Endodermal cell (in vitro differentiated cells): Measurements from ENCODE around the gene AXIN1. TPM values are rescaled to one million over a fixed set of nuclear protein-coding genes. Genes with fewer than 3 reads are reported as not detected.

Source experiments
- DNase-seq: peaks from one replicate; pipeline ENCODE4 v3.0.0-alpha.2; 2017
- H3K27ac ChIP-seq: 2 replicates; pipeline ENCODE4 v1.5.1; 2013; ENCODE audit warnings: mild to moderate bottlenecking, low read depth, low read length, moderate library complexity
- H3K27me3 ChIP-seq: 2 replicates; pipeline ENCODE4 v1.6.1; 2013; ENCODE audit warnings: mild to moderate bottlenecking, low read length, moderate library complexity; ENCODE audit not compliant: insufficient read depth, control insufficient read depth, poor library complexity, severe bottlenecking
- H3K36me3 ChIP-seq: 2 replicates; pipeline ENCODE4 v1.7.0; 2013; ENCODE audit warnings: mild to moderate bottlenecking, low read length, moderate library complexity; ENCODE audit not compliant: control insufficient read depth, insufficient read depth
- H3K4me1 ChIP-seq: one replicate; pipeline ENCODE4 v1.7.0; 2013; ENCODE audit warnings: low read length; ENCODE audit not compliant: control insufficient read depth, insufficient read depth
- H3K4me3 ChIP-seq: 2 replicates; pipeline ENCODE4 v1.5.1; 2013; ENCODE audit warnings: mild to moderate bottlenecking, low read length, moderate library complexity
- H3K9ac ChIP-seq: 2 replicates; pipeline ENCODE4 v1.6.1; 2013; ENCODE audit warnings: mild to moderate bottlenecking, low read length, moderate library complexity; ENCODE audit not compliant: poor library complexity, severe bottlenecking; ENCODE audit errors: extremely low read depth
- H3K9me3 ChIP-seq: 2 replicates; pipeline ENCODE4 v1.6.1; 2013; ENCODE audit warnings: mild to moderate bottlenecking, low read length, moderate library complexity; ENCODE audit not compliant: control insufficient read depth
- H3K27ac Mint-ChIP-seq: 2 replicates; pipeline ENCODE4 v1.8.0; 2020; ENCODE audit warnings: mixed read lengths
- H3K27me3 Mint-ChIP-seq: 2 replicates; pipeline ENCODE4 v1.8.0; 2021; ENCODE audit warnings: mild to moderate bottlenecking, mixed read lengths; ENCODE audit not compliant: insufficient read depth
- H3K36me3 Mint-ChIP-seq: 2 replicates; pipeline ENCODE4 v1.8.0; 2020; ENCODE audit warnings: low read depth, mixed read lengths
- H3K4me1 Mint-ChIP-seq: 2 replicates; pipeline ENCODE4 v1.8.0; 2020; ENCODE audit warnings: mixed read lengths
- H3K4me3 Mint-ChIP-seq: 2 replicates; pipeline ENCODE4 v1.8.0; 2020; ENCODE audit warnings: mild to moderate bottlenecking, moderate library complexity, mixed read lengths
- H3K9me3 Mint-ChIP-seq: 2 replicates; pipeline ENCODE4 v1.8.0; 2020; ENCODE audit warnings: mild to moderate bottlenecking, mixed read lengths
- CTCF ChIP-seq: fragments of 200-600 bp; sonication (generic); conservative IDR thresholded peaks from 2 replicates; pipeline ENCODE4 v1.5.0; 2021; ENCODE audit warnings: antibody characterized with exemption, mild to moderate bottlenecking
- WGBS, 2 experiments: methylation state at CpG; one replicate each; pipeline versions ENCODE4 v1.1.5 to v1.1.7; 2013; ENCODE audit warnings: missing lambda C conversion rate in 2 of 2, mixed read lengths in 1 of 2; ENCODE audit not compliant: insufficient coverage in 1 of 2, insufficient read length in 1 of 2; 5-methylcytosine and 5-hydroxymethylcytosine counted together
- total RNA-seq, 2 donors: library from RNA; stranded (reverse); fragmentation: NEBNext Ultra II Directional in 1 of 2; extraction: Animal tissue kit (Norgen Biotek cat#: 25700) in 1 of 2; gene quantifications; 2 replicates in 1 of 2; 3 replicates in 1 of 2; pipeline ENCODE4 v1.2.1, GENCODE V29; 2021

The AXIN1 gene
- total RNA-seq, 2 donors from 2014 or later, result 36.5 to 37.3 TPM

DNA sequence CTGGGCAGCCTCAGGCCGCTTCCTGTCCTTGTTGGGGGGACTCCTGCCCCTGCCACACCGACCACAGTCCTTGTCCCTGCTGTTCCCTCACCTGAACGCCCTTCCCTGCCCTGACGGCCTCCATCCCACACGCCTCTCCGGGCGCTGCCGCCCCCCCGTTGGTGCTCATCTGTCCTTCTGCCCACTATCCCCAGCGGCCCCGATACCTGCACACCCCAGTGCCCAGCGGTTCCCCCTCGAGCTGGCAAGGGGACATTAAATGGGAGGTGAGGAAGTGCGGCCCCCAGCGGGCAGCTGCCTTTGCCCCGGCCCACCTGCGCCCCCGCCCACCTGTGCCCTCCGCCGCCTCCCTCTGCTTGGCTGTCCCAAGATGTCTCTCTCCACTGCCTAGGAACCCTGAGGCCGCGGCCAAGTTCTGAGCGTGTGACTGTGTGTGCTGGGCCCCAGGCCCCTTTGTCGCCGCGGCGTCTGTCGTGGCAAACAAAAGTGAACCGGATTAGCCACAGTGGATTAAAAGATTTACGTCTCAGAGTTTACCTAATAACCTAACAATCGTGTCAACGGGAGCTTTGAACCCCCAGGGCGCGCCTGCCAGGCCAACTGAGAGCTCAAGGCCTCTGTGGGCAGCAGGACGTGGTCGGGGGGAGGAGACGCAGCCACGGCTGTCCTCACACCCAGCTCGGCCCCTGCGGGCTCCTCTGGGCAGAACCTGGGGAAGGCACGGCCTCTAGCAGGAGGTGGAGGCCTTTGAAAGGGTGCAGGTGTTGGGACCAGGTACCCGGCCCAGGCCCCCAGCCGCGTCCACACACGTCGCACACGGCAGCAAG lies 7.6 kb upstream of the AXIN1 start:
- no peak overlapping the region for H3K27ac ChIP-seq
- H3K9ac ChIP-seq, result no peak overlapping the region
- H3K4me1 ChIP-seq, result no peaks in the 10 kb centered on the region
- H3K27ac Mint-ChIP-seq, result no peak overlapping the region
- no peak for TF ChIP-seq CTCF
- H3K27me3 Mint-ChIP-seq, result no peaks in the 10 kb centered on the region
- no peak for DNase-seq
- H3K4me3 Mint-ChIP-seq, result no peak overlapping the region
- H3K9me3 ChIP-seq, result no peaks in the 10 kb centered on the region
- no peak overlapping the region for H3K4me3 ChIP-seq
- no peaks in the 10 kb centered on the region for H3K4me1 Mint-ChIP-seq
- no peaks in the 10 kb centered on the region for H3K27me3 ChIP-seq
- H3K36me3 ChIP-seq, result no peaks in the 10 kb centered on the region
- H3K36me3 Mint-ChIP-seq, result no peaks in the 10 kb centered on the region
- WGBS, 2 experiments, result 94 to 95% methylated on average over 37 to 47 of the region's 47 CpGs
- no peaks in the 10 kb centered on the region for H3K9me3 Mint-ChIP-seq

- Mint-ChIP-seq H3K4me1 (no peaks in the 10 kb centered on the region), H3K27me3 (no peaks in the 10 kb centered on the region), H3K27ac (no peak overlapping the region), H3K9me3 (no peaks in the 10 kb centered on the region), H3K36me3 (no peaks in the 10 kb centered on the region), H3K4me3 (no peak overlapping the region)
- Histone ChIP-seq H3K9me3 (no peaks in the 10 kb centered on the region), H3K4me1 (no peaks in the 10 kb centered on the region), H3K36me3 (no peaks in the 10 kb centered on the region), H3K27ac (no peak overlapping the region), H3K4me3 (no peak overlapping the region), H3K27me3 (no peaks in the 10 kb centered on the region), H3K9ac (no peak overlapping the region)
- 90 to 95% methylated on average over 6 to 19 of the region's 19 CpGs for WGBS, 2 experiments
- no peak for TF ChIP-seq CTCF
- no peak for DNase-seq
Observed at GRCh38 chr16:359067-359763, 6.7 kb upstream of the AXIN1 start.

DNA sequence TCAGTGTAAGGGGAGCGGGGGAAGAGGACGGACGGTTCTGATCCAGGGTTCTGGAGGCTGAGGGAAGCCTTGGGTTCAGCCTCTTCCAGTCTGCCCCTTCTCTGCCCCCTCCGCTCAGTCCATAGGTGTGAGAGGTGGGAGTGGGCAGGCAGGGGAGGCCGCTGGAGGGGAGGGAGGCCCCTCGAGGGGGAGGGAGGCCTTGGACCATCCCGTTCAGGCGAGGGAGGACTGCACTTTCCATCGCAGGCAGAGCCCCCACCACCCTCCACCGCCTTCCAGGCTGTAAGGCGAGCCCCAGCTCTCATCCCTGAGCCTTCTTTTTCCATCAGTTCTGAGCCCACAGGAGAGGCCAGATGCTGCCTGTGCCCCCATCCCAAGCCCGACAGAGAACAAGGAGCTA lies 4.2 kb upstream of the AXIN1 start:
- Histone ChIP-seq H3K4me1 (no peaks in the 10 kb centered on the region), H3K9me3 (no peaks in the 10 kb centered on the region), H3K4me3 (no peak overlapping the region), H3K36me3 (no peaks in the 10 kb centered on the region), H3K27ac (no peak overlapping the region), H3K9ac (no peak overlapping the region), H3K27me3 (no peaks in the 10 kb centered on the region)
- Mint-ChIP-seq H3K36me3 (no peaks in the 10 kb centered on the region), H3K27me3 (no peaks in the 10 kb centered on the region), H3K27ac (no peak overlapping the region), H3K4me1 (no peaks in the 10 kb centered on the region), H3K9me3 (no peaks in the 10 kb centered on the region), H3K4me3 (no peak overlapping the region)
- WGBS, 2 experiments, result 81 to 87% methylated on average over 5 to 12 of the region's 12 CpGs
- TF ChIP-seq CTCF, result no peak
- DNase-seq, result no peak
